Tibial nerve (tissue), 4 donors: Measurements from ENCODE around the gene SUV39H1. TPM values are rescaled to one million over a fixed set of nuclear protein-coding genes. Genes with fewer than 3 reads are reported as not detected.

Experiments
- DNase-seq, 2 donors: peaks; one replicate each; pipeline ENCODE4 v3.0.0-alpha.2; 2019; ENCODE audit warnings: low spot score in 2 of 2
- H3K27ac ChIP-seq, 4 donors: fragments of 200-600 bp; sonication (generic) in 3 of 4; one replicate each; pipeline ENCODE4 v1.5.1; 2017 to 2019; ENCODE audit warnings: mild to moderate bottlenecking in 1 of 4
- H3K27me3 ChIP-seq, 2 donors: fragments of 200-600 bp; sonication (generic) in 1 of 2; one replicate each; pipeline versions ENCODE4 v1.5.1 to v1.6.0; 2017 to 2019
- H3K36me3 ChIP-seq, 3 donors: fragments of 200-600 bp; sonication (generic); one replicate each; pipeline ENCODE4 v1.5.1; 2018 to 2019
- H3K4me1 ChIP-seq, 4 donors: fragments of 200-600 bp; sonication (generic) in 3 of 4; one replicate each; pipeline ENCODE4 v1.5.1; 2017 to 2019
- H3K4me3 ChIP-seq, 4 donors: fragments of 200-600 bp; sonication (generic) in 3 of 4; one replicate each; pipeline ENCODE4 v1.5.1; 2017 to 2019; ENCODE audit warnings: mild to moderate bottlenecking in 1 of 4, moderate library complexity in 1 of 4
- H3K9me3 ChIP-seq, 4 donors: fragments of 200-600 bp; sonication (generic) in 3 of 4; one replicate each; pipeline ENCODE4 v1.5.1; 2017 to 2019
- EP300 ChIP-seq, 2 donors: sonication (generic); formaldehyde crosslinking; IDR thresholded peaks; one replicate each; pipeline ENCODE4 v1.6.1; 2017; ENCODE audit warnings: antibody characterized with exemption in 2 of 2, mild to moderate bottlenecking in 1 of 2
- POLR2A ChIP-seq, 2 donors: fragments of 450-650 bp; IDR thresholded peaks; one replicate each; pipeline ENCODE4 v1.6.1; 2017; ENCODE audit warnings: antibody characterized with exemption in 2 of 2, mild to moderate bottlenecking in 2 of 2, moderate library complexity in 2 of 2
- WGBS, 2 donors: methylation state at CpG; one replicate each; pipeline ENCODE4 v1.1.5; 2018; 5-methylcytosine and 5-hydroxymethylcytosine counted together
- total RNA-seq, 4 donors: library from RNA; depleted of rRNA; stranded (reverse); fragments of >200 nt; gene quantifications; one replicate each; pipeline ENCODE4 v1.1.0, GENCODE V29; 2016
- TF ChIP-seq, protein P1 (sequence below), 5 experiments: fragments of 200-600 bp in 3 of 5; fragments of 450-650 bp in 2 of 5; sonication (generic) in 3 of 5; IDR thresholded peaks; one replicate each; pipeline ENCODE4 v1.5.1; 2016 to 2019; ENCODE audit warnings: antibody characterized with exemption in 5 of 5, mild to moderate bottlenecking in 3 of 5, moderate library complexity in 2 of 5

Gene SUV39H1
- total RNA-seq, 4 donors from 2014 or later, result 4.2 to 10.0 (median 5.2) TPM

DNA sequence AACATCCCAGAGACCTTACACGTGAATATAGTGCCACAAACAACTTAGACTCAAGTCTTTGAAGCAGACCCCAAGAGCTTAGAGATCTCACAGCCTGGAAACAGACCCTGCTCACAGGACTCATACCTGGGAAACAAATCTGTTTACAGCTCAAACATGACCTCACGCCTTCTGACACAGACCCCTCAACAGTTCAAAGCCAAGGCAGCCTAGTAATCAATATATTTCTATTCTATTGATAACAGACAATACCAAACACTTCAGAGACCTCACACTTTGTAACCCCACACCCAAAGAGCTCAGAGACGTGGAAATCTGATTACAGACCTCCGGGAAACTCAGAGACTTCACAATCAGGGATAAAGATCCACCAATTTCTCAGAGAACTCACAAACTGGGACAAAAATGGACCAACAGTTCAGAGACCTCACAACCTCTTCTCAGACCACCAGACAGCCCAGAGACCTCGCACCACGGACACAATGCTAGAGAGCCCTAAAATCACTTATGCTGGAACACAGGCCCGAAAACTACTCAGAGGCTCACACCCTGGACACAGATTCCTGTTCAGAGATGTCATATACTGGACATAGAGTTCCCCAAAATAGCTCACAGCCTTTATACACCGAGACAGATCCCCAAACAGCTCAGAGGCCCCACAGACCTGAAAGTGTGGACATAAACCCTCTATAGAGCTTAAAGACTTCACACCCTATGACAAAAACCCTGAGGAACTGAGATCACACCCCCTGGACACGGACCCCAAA is 14.8 kb downstream of the SUV39H1 start:
- Histone ChIP-seq H3K4me3 (no peak overlapping the region), H3K27ac (no peak overlapping the region), H3K4me1 (no peaks in the 10 kb centered on the region), H3K36me3 (peaks cover 0 to 20% (median 0%) of the 10 kb centered on the region in 3 donors), H3K27me3 (no peaks in the 10 kb centered on the region), H3K9me3 (no peaks in the 10 kb centered on the region)
- 70 to 85% methylated on average over 5 to 9 of the region's 9 CpGs for WGBS, 2 donors
- TF ChIP-seq, protein P1, sequence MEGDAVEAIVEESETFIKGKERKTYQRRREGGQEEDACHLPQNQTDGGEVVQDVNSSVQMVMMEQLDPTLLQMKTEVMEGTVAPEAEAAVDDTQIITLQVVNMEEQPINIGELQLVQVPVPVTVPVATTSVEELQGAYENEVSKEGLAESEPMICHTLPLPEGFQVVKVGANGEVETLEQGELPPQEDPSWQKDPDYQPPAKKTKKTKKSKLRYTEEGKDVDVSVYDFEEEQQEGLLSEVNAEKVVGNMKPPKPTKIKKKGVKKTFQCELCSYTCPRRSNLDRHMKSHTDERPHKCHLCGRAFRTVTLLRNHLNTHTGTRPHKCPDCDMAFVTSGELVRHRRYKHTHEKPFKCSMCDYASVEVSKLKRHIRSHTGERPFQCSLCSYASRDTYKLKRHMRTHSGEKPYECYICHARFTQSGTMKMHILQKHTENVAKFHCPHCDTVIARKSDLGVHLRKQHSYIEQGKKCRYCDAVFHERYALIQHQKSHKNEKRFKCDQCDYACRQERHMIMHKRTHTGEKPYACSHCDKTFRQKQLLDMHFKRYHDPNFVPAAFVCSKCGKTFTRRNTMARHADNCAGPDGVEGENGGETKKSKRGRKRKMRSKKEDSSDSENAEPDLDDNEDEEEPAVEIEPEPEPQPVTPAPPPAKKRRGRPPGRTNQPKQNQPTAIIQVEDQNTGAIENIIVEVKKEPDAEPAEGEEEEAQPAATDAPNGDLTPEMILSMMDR (IDR thresholded peaks at IDR 0.05), result no peak
- TF ChIP-seq POLR2A (IDR thresholded peaks at IDR 0.05) (no peak), EP300 (IDR thresholded peaks at IDR 0.05) (no peak)
- DNase-seq, result no peak

DNA sequence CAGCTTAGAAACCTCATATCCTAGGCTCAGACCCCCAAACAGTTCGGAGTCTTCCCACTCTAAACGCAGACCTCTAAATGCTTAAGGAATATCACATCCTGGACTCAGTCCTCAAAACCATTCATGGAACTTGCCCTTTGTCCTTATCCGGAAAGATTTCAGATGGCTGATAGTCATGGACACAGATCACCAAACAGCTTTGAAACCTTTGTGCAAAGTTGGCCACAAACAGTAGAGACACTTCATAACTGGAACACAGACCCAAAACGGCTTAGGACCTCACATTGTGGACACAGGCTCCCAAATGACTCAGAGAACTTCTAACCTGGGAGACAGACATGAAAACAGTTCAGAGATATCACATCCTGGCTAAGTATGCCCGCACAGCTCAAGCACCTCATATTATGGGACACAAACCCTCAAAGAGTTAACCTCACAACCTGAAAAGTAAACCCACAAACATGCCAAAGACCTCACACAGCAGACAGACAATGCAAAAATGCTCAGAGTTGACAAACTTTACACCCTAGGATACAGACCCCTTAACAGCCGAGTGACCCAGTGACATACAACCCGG is 15.5 kb downstream of the SUV39H1 start:
- no peaks in the 10 kb centered on the region for H3K9me3 ChIP-seq
- H3K4me1 ChIP-seq, result no peaks in the 10 kb centered on the region
- H3K27ac ChIP-seq, result no peak overlapping the region
- no peak for DNase-seq
- peaks cover 0 to 13% (median 0%) of the 10 kb centered on the region in 3 donors for H3K36me3 ChIP-seq
- TF ChIP-seq EP300 (IDR thresholded peaks at IDR 0.05) (no peak), POLR2A (IDR thresholded peaks at IDR 0.05) (no peak)
- TF ChIP-seq, protein P1 (IDR thresholded peaks at IDR 0.05), result no peak
- no peaks in the 10 kb centered on the region for H3K27me3 ChIP-seq
- no peak overlapping the region for H3K4me3 ChIP-seq
- 74 to 80% methylated on average over 6 to 7 of the region's 7 CpGs for WGBS, 2 donors

DNA sequence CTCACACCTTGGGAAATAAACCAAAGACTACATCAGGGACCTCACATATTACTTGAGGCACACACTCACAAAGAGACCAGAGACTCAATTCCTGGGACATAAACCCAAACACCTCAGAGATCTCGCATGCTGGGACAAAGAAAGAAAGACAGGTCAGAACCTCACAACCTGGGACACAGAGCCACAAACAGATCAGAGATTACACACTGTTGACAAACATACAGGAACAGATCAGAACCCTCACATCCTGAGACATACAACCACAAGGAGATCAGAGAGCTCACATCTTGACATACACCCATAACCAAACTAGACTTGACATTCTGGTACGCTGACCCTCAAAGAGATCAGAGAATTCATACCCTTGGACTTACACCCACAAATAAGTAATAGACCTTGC is 17.3 kb downstream of the SUV39H1 start:
- H3K4me3 ChIP-seq, result no peak overlapping the region
- H3K27ac ChIP-seq, result no peak overlapping the region
- TF ChIP-seq POLR2A (IDR thresholded peaks at IDR 0.05) (no peak), EP300 (IDR thresholded peaks at IDR 0.05) (no peak)
- TF ChIP-seq, protein P1 (IDR thresholded peaks at IDR 0.05), result no peak
- WGBS, 2 donors, result 67 to 77% methylated on average over 1 to 2 of the region's 2 CpGs
- no peaks in the 10 kb centered on the region for H3K27me3 ChIP-seq
- H3K9me3 ChIP-seq, result no peaks in the 10 kb centered on the region
- DNase-seq, result no peak
- no peaks in the 10 kb centered on the region for H3K4me1 ChIP-seq
- no peaks in the 10 kb centered on the region for H3K36me3 ChIP-seq

DNA sequence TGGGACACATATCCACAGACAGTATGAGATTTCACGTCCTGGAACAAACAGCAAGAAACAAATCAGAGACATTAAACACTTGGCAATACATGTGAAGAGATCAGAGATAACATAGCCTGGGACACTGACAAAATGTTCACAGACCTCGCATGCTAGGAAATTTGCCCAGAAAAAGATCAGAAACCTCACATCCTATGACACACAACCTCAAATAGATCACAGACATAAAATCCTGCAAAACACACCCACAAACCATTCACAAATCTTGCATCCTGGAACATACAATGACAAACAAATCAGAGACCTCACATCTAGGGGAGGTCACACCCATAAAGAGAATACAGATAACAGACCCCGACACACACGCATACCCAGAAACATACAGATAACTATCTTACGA is 18.0 kb downstream of the SUV39H1 start:
- H3K4me3 ChIP-seq, result no peak overlapping the region
- no peaks in the 10 kb centered on the region for H3K36me3 ChIP-seq
- no peaks in the 10 kb centered on the region for H3K4me1 ChIP-seq
- H3K27me3 ChIP-seq, result no peaks in the 10 kb centered on the region
- H3K9me3 ChIP-seq, result no peaks in the 10 kb centered on the region
- 66 to 81% methylated on average over 5 of the region's 5 CpGs for WGBS, 2 donors
- no peak overlapping the region for H3K27ac ChIP-seq
- DNase-seq, result no peak
- TF ChIP-seq EP300 (IDR thresholded peaks at IDR 0.05) (no peak), POLR2A (IDR thresholded peaks at IDR 0.05) (no peak)
- TF ChIP-seq, protein P1 (IDR thresholded peaks at IDR 0.05), result no peak

DNA sequence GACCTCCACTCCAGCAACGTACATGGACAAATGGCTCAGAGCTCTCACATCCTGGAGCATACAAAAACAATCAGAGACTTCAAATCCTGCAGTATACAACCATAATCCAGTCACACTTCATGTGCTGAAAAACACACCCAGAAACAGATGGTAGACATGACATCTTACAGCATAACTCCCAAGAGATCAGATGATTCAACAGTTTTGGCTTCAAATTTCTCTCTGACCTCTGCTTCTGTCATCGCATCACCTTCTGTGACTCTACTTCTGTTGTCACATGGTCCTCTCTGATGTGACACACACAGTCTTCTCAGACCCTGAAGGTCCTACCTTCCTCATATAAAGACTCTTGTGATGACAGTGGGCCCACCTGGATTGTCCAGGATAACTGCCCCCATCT is 18.5 kb downstream of the SUV39H1 start:
- 62 to 66% methylated on average over 2 of the region's 2 CpGs for WGBS, 2 donors
- H3K4me1 ChIP-seq, result no peaks in the 10 kb centered on the region
- TF ChIP-seq POLR2A (IDR thresholded peaks at IDR 0.05) (no peak), EP300 (IDR thresholded peaks at IDR 0.05) (no peak)
- TF ChIP-seq, protein P1 (IDR thresholded peaks at IDR 0.05), result no peak
- no peaks in the 10 kb centered on the region for H3K9me3 ChIP-seq
- H3K27me3 ChIP-seq, result no peaks in the 10 kb centered on the region
- H3K36me3 ChIP-seq, result no peaks in the 10 kb centered on the region
- DNase-seq, result no peak
- no peak overlapping the region for H3K4me3 ChIP-seq
- no peak overlapping the region for H3K27ac ChIP-seq
